Activated CD4-positive, alpha-beta T cell treated with anti-CD3 and anti-CD28 coated beads, Interleukin-2, amount 10 ng/mL, durations not matched to agents 24 days and 14 days (primary cell): ENCODE data around the gene NDUFB7. TPM values are rescaled to one million over a fixed set of nuclear protein-coding genes. Genes with fewer than 3 reads are reported as not detected.
A peak's percentile ranks its signal among the peaks of the same experiment; 100 is the strongest.

Experiments
- DNase-seq: peaks from one replicate; pipeline ENCODE4 v3.0.0; 2022
- H3K27ac Mint-ChIP-seq: one replicate; pipeline ENCODE4 v1.8.0; 2022; ENCODE audit warnings: mild to moderate bottlenecking, mixed read lengths
- H3K27me3 Mint-ChIP-seq: one replicate; pipeline ENCODE4 v1.8.0; 2022; ENCODE audit warnings: mixed read lengths
- H3K36me3 Mint-ChIP-seq: one replicate; pipeline ENCODE4 v1.8.0; 2022; ENCODE audit warnings: low read depth, mild to moderate bottlenecking, mixed read lengths
- H3K4me1 Mint-ChIP-seq: one replicate; pipeline ENCODE4 v1.8.0; 2021; ENCODE audit warnings: mixed read lengths
- H3K4me3 Mint-ChIP-seq: one replicate; pipeline ENCODE4 v1.8.0; 2022; ENCODE audit warnings: mild to moderate bottlenecking, moderate library complexity, mixed read lengths
- H3K9me3 Mint-ChIP-seq: one replicate; pipeline ENCODE4 v1.8.0; 2021; ENCODE audit warnings: mixed read lengths
- intact Hi-C: fragments of 100-400 bp; cut with micrococcal nuclease; formaldehyde crosslinking; loops from one replicate; pipeline ENCODE4 v1.15.1; 2023
- total RNA-seq: library from RNA; stranded (reverse); gene quantifications from 2 replicates; pipeline ENCODE4 v1.2.3, GENCODE V29; 2022

NDUFB7 gene
- total RNA-seq, 1 donor from 2014 or later = 132 TPM

- H3K36me3 Mint-ChIP-seq = peaks cover 4% of the 10 kb centered on the region
- H3K4me1 Mint-ChIP-seq = peaks cover 14% of the 10 kb centered on the region
- H3K4me3 Mint-ChIP-seq = no peak overlapping the region
- no peaks in the 10 kb centered on the region for H3K9me3 Mint-ChIP-seq
- no peaks in the 10 kb centered on the region for H3K27me3 Mint-ChIP-seq
- DNase-seq = no peak
- H3K27ac Mint-ChIP-seq = no peak overlapping the region
- intact Hi-C loops = no loop called here
Observed at GRCh38 chr19:14533450-14533849, 38.4 kb downstream of the NDUFB7 start.

- Mint-ChIP-seq H3K4me3 (peak overlapping the region; percentile 72), H3K27ac (peak overlapping the region; percentile 1), H3K36me3 (peaks cover 4% of the 10 kb centered on the region), H3K4me1 (peaks cover 14% of the 10 kb centered on the region), H3K9me3 (no peaks in the 10 kb centered on the region), H3K27me3 (no peaks in the 10 kb centered on the region)
- DNase-seq = no peak
- intact Hi-C loops = no loop called here
Observed at GRCh38 chr19:14530506-14530905, 41.4 kb downstream of the NDUFB7 start.

GRCh38 chr19:14530005-14530348, 41.9 kb downstream of the NDUFB7 start:
- Mint-ChIP-seq H3K27me3 (no peaks in the 10 kb centered on the region), H3K4me1 (peaks cover 14% of the 10 kb centered on the region), H3K4me3 (peak overlapping the region; percentile 90), H3K27ac (peak overlapping the region; percentile 94), H3K9me3 (no peaks in the 10 kb centered on the region), H3K36me3 (peaks cover 4% of the 10 kb centered on the region)
- intact Hi-C loops = no loop called here
- no peak for DNase-seq

GRCh38 chr19:14529254-14530004, 42.4 kb downstream of the NDUFB7 start, which contains the start of gene TECR:
Gene TECR, plus strand, starts transcription at chr19:14529594. Its CDS starts 103 bp downstream, at chr19:14529697.
- Mint-ChIP-seq H3K36me3 (peaks cover 4% of the 10 kb centered on the region), H3K27ac (peak within 1 kb of the TSS; percentile 94), H3K27me3 (no peaks in the 10 kb centered on the region), H3K9me3 (no peaks in the 10 kb centered on the region), H3K4me3 (peak within 1 kb of the TSS; percentile 90), H3K4me1 (peaks cover 14% of the 10 kb centered on the region)
- intact Hi-C loops = loop anchor here (1.0 to 10.0 kb wide), 4 partner anchors 11 to 1615 kb away; partner anchors contain the start of genes DNAJB1 and SYCE2
- peak; percentile 100 for DNase-seq

- Mint-ChIP-seq H3K4me3 (peak overlapping the region; percentile 90), H3K9me3 (no peaks in the 10 kb centered on the region), H3K4me1 (peaks cover 16% of the 10 kb centered on the region), H3K27me3 (no peaks in the 10 kb centered on the region), H3K36me3 (peaks cover 4% of the 10 kb centered on the region), H3K27ac (peak overlapping the region; percentile 94)
- intact Hi-C loops = loop anchor here (1.0 to 10.0 kb wide), 4 partner anchors 10 to 1614 kb away; partner anchors contain the start of genes DNAJB1 and SYCE2
- DNase-seq = no peak
Observed at GRCh38 chr19:14528419-14529253, 43.2 kb downstream of the NDUFB7 start.

DNA sequence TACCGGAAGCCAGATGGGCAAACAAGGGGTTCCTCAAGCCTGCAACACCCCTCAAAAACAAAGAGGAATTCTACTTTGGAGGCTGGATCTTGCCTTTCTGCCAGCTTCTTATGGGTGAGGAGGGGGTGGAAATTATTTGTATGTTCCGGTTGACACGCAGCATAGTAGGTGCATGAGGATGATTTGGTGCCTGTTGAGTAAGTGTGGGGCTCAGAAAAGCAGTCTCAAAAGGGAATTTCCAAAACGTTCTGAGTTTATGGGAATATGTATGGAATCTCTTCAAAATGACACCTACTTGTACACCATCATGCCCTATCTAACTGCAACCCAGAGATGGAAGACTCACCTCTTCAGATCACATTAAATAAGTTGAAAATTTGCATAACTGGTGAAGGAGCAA, 45.4 kb downstream of the NDUFB7 start:
- Mint-ChIP-seq H3K27ac (no peak overlapping the region), H3K36me3 (no peaks in the 10 kb centered on the region), H3K9me3 (no peaks in the 10 kb centered on the region), H3K4me1 (peaks cover 30% of the 10 kb centered on the region), H3K4me3 (no peak overlapping the region), H3K27me3 (no peaks in the 10 kb centered on the region)
- intact Hi-C loops = loop anchor here (10.0 kb wide), 2 partner anchors 682 to 1612 kb away; partner anchors contain the start of gene SYCE2
- no peak for DNase-seq

GRCh38 chr19:14525729-14526128, 46.1 kb downstream of the NDUFB7 start:
- H3K27ac Mint-ChIP-seq = no peak overlapping the region
- no peaks in the 10 kb centered on the region for H3K36me3 Mint-ChIP-seq
- H3K4me3 Mint-ChIP-seq = no peak overlapping the region
- no peak for DNase-seq
- peaks cover 30% of the 10 kb centered on the region for H3K4me1 Mint-ChIP-seq
- no peaks in the 10 kb centered on the region for H3K27me3 Mint-ChIP-seq
- intact Hi-C loops = loop anchor here (10.0 kb wide), 2 partner anchors 681 to 1611 kb away; partner anchors contain the start of gene SYCE2
- no peaks in the 10 kb centered on the region for H3K9me3 Mint-ChIP-seq

DNA sequence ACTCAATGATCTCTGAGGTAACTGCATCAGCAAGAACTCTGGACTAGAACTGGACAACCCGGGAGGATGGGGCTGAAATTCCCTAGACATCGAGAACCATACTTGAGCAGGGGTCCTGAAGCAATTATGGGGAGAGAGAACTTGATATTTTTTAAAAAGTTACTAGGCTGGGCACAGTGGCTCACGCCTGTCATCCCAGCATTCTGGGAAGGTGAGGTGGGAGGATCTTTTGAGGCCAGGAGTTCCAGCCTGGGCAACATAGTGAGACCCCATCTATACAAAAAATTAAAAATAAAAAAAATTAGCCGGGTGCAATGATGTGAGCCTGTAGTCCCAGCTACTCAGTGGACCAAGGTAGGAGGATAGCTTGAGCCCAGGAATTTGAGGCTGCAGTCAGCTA, 51.3 kb downstream of the NDUFB7 start:
- Mint-ChIP-seq H3K9me3 (no peaks in the 10 kb centered on the region), H3K27ac (peak overlapping the region; percentile 91), H3K4me1 (peaks cover 51% of the 10 kb centered on the region), H3K36me3 (peaks cover 26% of the 10 kb centered on the region), H3K4me3 (no peak overlapping the region), H3K27me3 (no peaks in the 10 kb centered on the region)
- intact Hi-C loops = loop anchor here (10.0 kb wide), 2 partner anchors 676 to 1606 kb away; partner anchors contain the start of gene SYCE2
- no peak for DNase-seq

DNA sequence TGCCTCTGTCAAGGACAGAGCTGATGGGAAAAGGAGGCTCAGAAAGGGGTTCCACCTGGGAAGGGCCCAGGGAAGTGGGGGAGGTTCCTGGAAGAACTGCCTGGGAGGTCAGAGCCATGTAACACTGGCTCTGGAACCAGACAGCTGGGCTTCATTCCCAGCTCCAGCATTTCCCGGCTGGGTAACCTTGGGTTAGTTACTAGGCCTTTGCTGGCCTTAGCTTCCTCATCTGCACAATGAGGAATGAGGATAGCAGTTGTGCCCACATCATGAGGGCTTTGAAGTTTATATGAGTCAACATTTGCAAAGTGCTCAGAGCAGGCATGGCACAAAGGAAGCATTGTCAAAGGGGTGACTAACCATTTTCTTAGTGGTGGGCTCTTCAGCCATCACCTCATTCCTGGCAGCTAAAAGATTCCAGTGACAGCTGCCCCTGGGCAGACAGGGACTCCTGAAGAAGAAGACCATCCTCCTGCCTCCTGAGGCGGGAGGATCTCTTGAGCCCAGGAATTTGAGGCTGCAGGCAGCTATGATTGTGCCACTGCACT, 51.9 kb downstream of the NDUFB7 start:
- Mint-ChIP-seq H3K27ac (peak overlapping the region; percentile 91), H3K27me3 (no peaks in the 10 kb centered on the region), H3K4me1 (peaks cover 57% of the 10 kb centered on the region), H3K4me3 (peak overlapping the region; percentile 90), H3K36me3 (peaks cover 32% of the 10 kb centered on the region), H3K9me3 (no peaks in the 10 kb centered on the region)
- peak; percentile 66 for DNase-seq
- intact Hi-C loops = loop anchor here (10.0 kb wide), 2 partner anchors 675 to 1605 kb away; partner anchors contain the start of gene SYCE2

DNA sequence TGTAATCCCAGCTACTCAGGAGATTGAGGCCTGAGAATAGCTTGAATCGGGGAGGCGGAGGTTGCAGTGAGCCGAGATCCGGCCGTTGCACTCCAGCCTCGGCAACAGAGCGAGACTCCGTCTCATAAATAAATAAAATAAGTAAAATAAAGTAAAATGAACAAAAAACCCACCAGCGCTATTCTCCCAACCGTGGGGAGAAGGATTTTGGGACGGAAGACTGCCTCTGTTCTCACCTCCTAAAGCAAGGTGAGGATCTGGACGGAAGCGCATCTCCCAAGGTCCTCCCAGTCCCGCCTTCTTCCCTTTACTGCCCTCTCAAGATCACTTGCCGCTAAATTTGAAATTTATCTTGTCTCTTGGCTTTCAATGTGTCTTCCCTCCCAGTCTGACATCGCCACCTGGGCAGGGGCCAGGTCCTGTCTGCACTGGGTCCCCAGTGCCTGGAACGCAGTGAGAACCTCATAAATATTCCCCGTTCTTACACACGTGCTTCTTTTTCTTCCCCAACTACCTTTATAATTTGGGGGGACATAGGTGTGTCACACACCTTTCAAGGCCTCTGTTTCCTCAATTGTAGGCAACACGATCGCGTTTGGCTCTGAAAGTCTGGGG, 52.5 kb downstream of the NDUFB7 start:
- H3K27ac Mint-ChIP-seq = peak overlapping the region; percentile 96
- intact Hi-C loops = no loop called here
- H3K36me3 Mint-ChIP-seq = peaks cover 38% of the 10 kb centered on the region

GRCh38 chr19:14517840-14518505, 53.9 kb downstream of the NDUFB7 start, which contains the start of gene DNAJB1:
Gene DNAJB1, minus strand, starts transcription at chr19:14518397. Its CDS starts 48 bp downstream, at chr19:14518349.
- Mint-ChIP-seq H3K4me3 (peak within 1 kb of the TSS; percentile 90), H3K9me3 (no peaks in the 10 kb centered on the region), H3K36me3 (peaks cover 44% of the 10 kb centered on the region), H3K27me3 (no peaks in the 10 kb centered on the region), H3K4me1 (peaks cover 60% of the 10 kb centered on the region), H3K27ac (peak within 1 kb of the TSS; percentile 96)
- DNase-seq = peak; percentile 94
- intact Hi-C loops = loop anchor here (1.0 kb wide), 2 partner anchors 11 to 13 kb away; partner anchors contain the start of gene TECR

More for the DNA sequence above, 52.5 kb downstream of the NDUFB7 start:
- peak overlapping the region; percentile 90 for H3K4me3 Mint-ChIP-seq
- H3K9me3 Mint-ChIP-seq = no peaks in the 10 kb centered on the region
- H3K4me1 Mint-ChIP-seq = peaks cover 62% of the 10 kb centered on the region
- no peaks in the 10 kb centered on the region for H3K27me3 Mint-ChIP-seq
- DNase-seq = peak; percentile 60

DNA sequence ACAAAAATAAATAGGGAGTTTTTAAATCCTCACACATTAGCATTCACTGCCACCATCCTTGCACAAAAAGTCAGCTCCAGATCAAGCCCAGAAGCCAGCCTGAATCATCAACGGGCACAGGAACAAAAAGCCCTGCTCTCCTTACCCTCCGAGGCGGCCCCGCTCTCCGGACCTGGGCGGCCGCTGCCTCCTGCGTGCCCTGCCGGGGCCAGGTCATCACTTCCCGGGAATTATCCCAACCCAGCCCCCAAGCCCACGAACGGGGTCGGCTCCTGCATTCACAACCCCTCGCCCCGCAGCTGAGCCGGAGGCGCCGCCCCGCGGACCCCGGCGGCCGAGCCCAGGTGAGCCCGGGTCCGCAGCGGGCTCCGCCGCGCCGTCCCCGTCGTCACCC, 54.4 kb downstream of the NDUFB7 start:
- Mint-ChIP-seq H3K9me3 (no peaks in the 10 kb centered on the region), H3K36me3 (peaks cover 44% of the 10 kb centered on the region), H3K27ac (peak overlapping the region; percentile 80), H3K27me3 (no peaks in the 10 kb centered on the region), H3K4me1 (peaks cover 56% of the 10 kb centered on the region), H3K4me3 (peak overlapping the region; percentile 90)
- intact Hi-C loops = loop anchor here (1.0 kb wide), 1 partner anchor 12 kb away; no protein-coding TSS in a partner anchor
- no peak for DNase-seq
